SU-DHL-6 (cell line): Measurements from ENCODE around the gene GABBR2.

Source experiments
- H2AFZ ChIP-seq: fragments of 200-600 bp; sonication (generic); 2 replicates; pipeline ENCODE4 v1.6.1; 2014; ENCODE audit warnings: low read depth, mild to moderate bottlenecking, moderate library complexity, mixed read lengths, antibody characterized with exemption, low read length; ENCODE audit not compliant: severe bottlenecking
- H3F3A ChIP-seq: fragments of 200-600 bp; shearing (Covaris generic); 2 replicates; pipeline ENCODE4 v1.6.0; 2016; ENCODE audit warnings: antibody characterized with exemption, mild to moderate bottlenecking; ENCODE audit not compliant: insufficient read depth
- H3K27ac ChIP-seq: fragments of 200-600 bp; sonication (generic); 2 replicates; pipeline ENCODE4 v1.5.1; 2016; ENCODE audit warnings: low read depth, mild to moderate bottlenecking, low read length, moderate library complexity, mixed read lengths
- H3K27me3 ChIP-seq: fragments of 200-600 bp; sonication (generic), shearing (Covaris generic); 2 replicates; pipeline ENCODE4 v1.6.0; 2014; ENCODE audit warnings: mild to moderate bottlenecking, low read length
- H3K36me3 ChIP-seq: fragments of 200-600 bp; sonication (generic); 2 replicates; pipeline ENCODE4 v1.6.1; 2014; ENCODE audit warnings: mild to moderate bottlenecking, low read length, mixed read lengths
- H3K4me2 ChIP-seq: fragments of 300-600, 200-600 bp; shearing (Covaris generic), sonication (generic); 2 replicates; pipeline ENCODE4 v1.6.0; 2014; ENCODE audit warnings: low read length, low read depth, mild to moderate bottlenecking; ENCODE audit not compliant: poor library complexity, severe bottlenecking
- H3K4me3 ChIP-seq: fragments of 200-600 bp; sonication (generic); 2 replicates; pipeline ENCODE4 v1.5.1; 2014; ENCODE audit warnings: antibody characterized with exemption, low read length, mild to moderate bottlenecking, mixed read lengths; ENCODE audit not compliant: insufficient read depth, poor library complexity, severe bottlenecking
- H3K79me2 ChIP-seq: fragments of 200-600 bp; sonication (generic); 2 replicates; pipeline ENCODE4 v1.6.1; 2014; ENCODE audit warnings: mild to moderate bottlenecking, low read length, moderate library complexity; ENCODE audit not compliant: insufficient read depth
- H3K9ac ChIP-seq: fragments of 200-600 bp; sonication (generic); 2 replicates; pipeline ENCODE4 v1.7.0; 2014; ENCODE audit warnings: mild to moderate bottlenecking, low read length
- H3K9me2 ChIP-seq: fragments of 200-600 bp; sonication (generic); replicated peaks from 2 replicates; pipeline ENCODE4 v1.6.1; 2014; ENCODE audit warnings: low read length; ENCODE audit not compliant: insufficient read depth
- H3K9me3 ChIP-seq: fragments of 200-600 bp; sonication (generic); 2 replicates; pipeline ENCODE4 v1.6.1; 2014; ENCODE audit warnings: low read length, mixed read lengths; ENCODE audit not compliant: insufficient read depth
- H4K20me1 ChIP-seq: fragments of 200-600 bp; sonication (generic); 2 replicates; pipeline ENCODE4 v1.6.1; 2014; ENCODE audit warnings: low read depth, mild to moderate bottlenecking, antibody characterized with exemption, low read length, moderate library complexity, mixed read lengths
- EZH2phosphoT487 ChIP-seq: fragments of 200-600 bp; sonication (generic), shearing (Covaris generic); conservative IDR thresholded peaks from 2 replicates; pipeline ENCODE4 v1.6.1; 2018; ENCODE audit warnings: mild to moderate bottlenecking, antibody characterized with exemption, low read length, moderate library complexity, mixed read lengths
- TF ChIP-seq, protein P1 (sequence below): fragments of 200-600 bp; sonication (generic); IDR thresholded peaks from one replicate; pipeline ENCODE4 v1.5.1; 2017; ENCODE audit warnings: antibody characterized with exemption, mild to moderate bottlenecking, low read length, moderate library complexity; ENCODE audit not compliant: insufficient read depth, poor library complexity, severe bottlenecking

GABBR2 gene

DNA sequence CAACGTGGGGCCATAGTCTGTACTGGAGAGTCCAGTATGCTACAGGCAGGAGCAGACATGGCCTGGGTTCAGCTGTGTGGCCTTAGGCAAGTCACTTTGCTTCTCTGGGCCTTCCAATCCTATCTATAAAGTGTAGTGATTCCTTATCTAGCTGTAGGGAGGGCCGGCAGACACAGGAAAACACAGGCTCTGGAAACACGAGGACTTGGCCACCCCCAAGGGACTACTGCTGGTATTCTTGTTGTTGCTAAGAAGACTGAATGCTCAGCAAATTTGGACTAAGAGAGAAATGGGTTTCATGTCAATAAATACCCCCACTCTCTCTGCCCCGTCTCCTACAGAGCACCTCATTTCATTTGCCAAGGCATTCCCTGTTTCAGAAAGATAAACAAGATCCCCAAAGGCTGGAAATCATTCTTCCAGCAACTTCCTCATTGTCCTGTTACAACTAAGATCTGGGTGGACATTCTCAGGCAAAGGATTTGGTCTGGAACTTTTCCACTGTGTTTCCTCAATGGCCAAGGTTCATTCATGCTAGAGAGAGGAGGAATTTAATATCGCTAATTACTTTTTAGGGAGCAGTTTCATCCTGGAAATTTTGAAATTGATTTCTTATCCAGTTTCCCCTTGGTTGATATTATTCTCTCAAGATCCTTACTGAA, 105.8 kb downstream of the GABBR2 start:
- Histone ChIP-seq H3K79me2 (no peaks in the 10 kb centered on the region), H3K27ac (no peak overlapping the region), H3K4me3 (no peak overlapping the region), H4K20me1 (no peaks in the 10 kb centered on the region), H3K27me3 (no peaks in the 10 kb centered on the region), H3K36me3 (no peaks in the 10 kb centered on the region), H3K9me3 (no peaks in the 10 kb centered on the region), H3K9ac (no peak overlapping the region), H3K9me2 (no peaks in the 10 kb centered on the region), H3K4me2 (no peak overlapping the region), H2AFZ (no peak overlapping the region), H3F3A (no peaks in the 10 kb centered on the region)
- TF ChIP-seq, protein P1, sequence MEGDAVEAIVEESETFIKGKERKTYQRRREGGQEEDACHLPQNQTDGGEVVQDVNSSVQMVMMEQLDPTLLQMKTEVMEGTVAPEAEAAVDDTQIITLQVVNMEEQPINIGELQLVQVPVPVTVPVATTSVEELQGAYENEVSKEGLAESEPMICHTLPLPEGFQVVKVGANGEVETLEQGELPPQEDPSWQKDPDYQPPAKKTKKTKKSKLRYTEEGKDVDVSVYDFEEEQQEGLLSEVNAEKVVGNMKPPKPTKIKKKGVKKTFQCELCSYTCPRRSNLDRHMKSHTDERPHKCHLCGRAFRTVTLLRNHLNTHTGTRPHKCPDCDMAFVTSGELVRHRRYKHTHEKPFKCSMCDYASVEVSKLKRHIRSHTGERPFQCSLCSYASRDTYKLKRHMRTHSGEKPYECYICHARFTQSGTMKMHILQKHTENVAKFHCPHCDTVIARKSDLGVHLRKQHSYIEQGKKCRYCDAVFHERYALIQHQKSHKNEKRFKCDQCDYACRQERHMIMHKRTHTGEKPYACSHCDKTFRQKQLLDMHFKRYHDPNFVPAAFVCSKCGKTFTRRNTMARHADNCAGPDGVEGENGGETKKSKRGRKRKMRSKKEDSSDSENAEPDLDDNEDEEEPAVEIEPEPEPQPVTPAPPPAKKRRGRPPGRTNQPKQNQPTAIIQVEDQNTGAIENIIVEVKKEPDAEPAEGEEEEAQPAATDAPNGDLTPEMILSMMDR = no peak
- no peak for TF ChIP-seq EZH2phosphoT487

DNA sequence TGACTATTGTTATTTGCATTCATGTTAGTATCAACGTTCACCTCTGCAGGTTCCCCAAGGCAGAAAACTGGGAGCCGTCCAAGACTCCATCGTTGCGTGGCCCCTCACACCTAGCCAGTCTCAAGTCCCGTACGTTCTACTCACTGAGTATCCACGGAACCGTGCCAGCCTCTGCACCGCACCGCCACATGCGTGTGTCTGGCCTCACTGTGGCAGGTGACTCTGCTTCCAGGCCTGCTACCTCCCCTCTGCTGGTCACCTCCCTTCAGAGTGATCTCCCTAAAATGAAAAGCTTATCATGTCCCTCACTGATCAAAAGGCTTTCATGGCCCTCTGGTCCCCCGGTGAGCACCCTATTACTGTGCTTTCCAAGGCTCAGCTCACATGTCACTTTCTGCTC, 108.1 kb downstream of the GABBR2 start:
- no peaks in the 10 kb centered on the region for H3F3A ChIP-seq
- no peaks in the 10 kb centered on the region for H3K9me3 ChIP-seq
- no peak overlapping the region for H3K4me3 ChIP-seq
- no peaks in the 10 kb centered on the region for H3K79me2 ChIP-seq
- no peaks in the 10 kb centered on the region for H3K27me3 ChIP-seq
- H3K27ac ChIP-seq = no peak overlapping the region
- H3K4me2 ChIP-seq = no peak overlapping the region
- TF ChIP-seq EZH2phosphoT487 = no peak
- TF ChIP-seq, protein P1 = no peak
- H2AFZ ChIP-seq = no peak overlapping the region
- H3K9ac ChIP-seq = no peak overlapping the region
- no peaks in the 10 kb centered on the region for H3K36me3 ChIP-seq
- no peaks in the 10 kb centered on the region for H4K20me1 ChIP-seq
- H3K9me2 ChIP-seq = no peaks in the 10 kb centered on the region

DNA sequence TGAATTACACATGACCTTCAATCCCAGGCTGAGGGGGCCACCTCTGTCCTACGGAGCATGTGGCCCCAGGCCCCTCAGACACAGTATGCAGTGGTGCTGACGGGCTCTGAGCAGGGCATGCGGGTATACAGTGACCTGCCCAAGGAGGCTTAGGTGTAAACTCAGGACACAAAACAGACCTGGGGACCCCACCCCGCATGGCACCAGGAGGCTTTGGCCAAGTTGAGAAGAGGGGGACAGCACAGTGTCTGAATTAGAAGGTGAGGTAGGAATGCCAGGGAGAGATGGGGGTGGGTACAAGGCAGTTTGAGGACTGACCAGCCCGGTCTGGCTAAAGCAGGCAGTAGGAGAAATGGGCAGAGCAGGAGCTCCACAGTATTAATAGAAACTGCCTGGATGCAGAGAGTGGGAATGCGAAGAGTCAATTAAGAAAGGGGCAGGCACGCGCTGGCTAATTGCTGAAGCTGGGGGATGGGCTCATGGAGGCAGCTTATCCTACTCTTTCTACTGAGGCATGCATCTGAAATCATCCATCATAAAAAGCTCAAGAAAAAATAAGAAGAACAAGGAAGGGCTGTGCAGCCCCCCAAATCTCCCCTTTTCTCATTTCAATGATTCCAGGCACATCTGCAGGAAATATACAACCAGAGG, 109.0 kb downstream of the GABBR2 start:
- H2AFZ ChIP-seq = no peak overlapping the region
- H3K36me3 ChIP-seq = no peaks in the 10 kb centered on the region
- no peak overlapping the region for H3K4me2 ChIP-seq
- H3K9ac ChIP-seq = no peak overlapping the region
- no peaks in the 10 kb centered on the region for H3K9me2 ChIP-seq
- H3K27ac ChIP-seq = no peak overlapping the region
- H3F3A ChIP-seq = no peaks in the 10 kb centered on the region
- no peaks in the 10 kb centered on the region for H4K20me1 ChIP-seq
- H3K79me2 ChIP-seq = no peaks in the 10 kb centered on the region
- no peaks in the 10 kb centered on the region for H3K9me3 ChIP-seq
- TF ChIP-seq, protein P1 = no peak
- TF ChIP-seq EZH2phosphoT487 = no peak
- no peaks in the 10 kb centered on the region for H3K27me3 ChIP-seq
- H3K4me3 ChIP-seq = no peak overlapping the region
